H1 (cell line): ENCODE data around the gene CPNE4. TPM values are rescaled to one million over a fixed set of nuclear protein-coding genes. Genes with fewer than 3 reads are reported as not detected.

Experiments used
- GABPA ChIP-seq: IDR thresholded peaks from 2 replicates; pipeline ENCODE4 v1.6.1; 2011; ENCODE audit warnings: mild to moderate bottlenecking, low read length, moderate library complexity, borderline replicate concordance; ENCODE audit not compliant: insufficient read depth
- JUN ChIP-seq: IDR thresholded peaks from 2 replicates; pipeline ENCODE4 v1.6.1; 2011; ENCODE audit warnings: low read depth, mild to moderate bottlenecking, improper control_type of control experiment, low read length
- polyA plus RNA-seq, 7 experiments: library from polyadenylated mRNA; depleted of rRNA in 3 of 7; stranded (reverse) in 5 of 7; unstranded in 2 of 7; fragments of >200 nt in 5 of 7; fragments of 200-250 nt in 2 of 7; gene quantifications; 1 replicate in 5 of 7; 2 replicates in 1 of 7; 4 replicates in 1 of 7; pipeline versions ENCODE4 v1.2.1 to v1.2.3, GENCODE V29; 2011 to 2013; ENCODE audit warnings: missing spikeins in 2 of 7, mixed read lengths in 2 of 7
- total RNA-seq: library from RNA; stranded (reverse); fragmentation: NEBNext Ultra II Directional; extraction: Animal tissue kit (Norgen Biotek cat#: 25700); gene quantifications from 2 replicates; pipeline ENCODE4 v1.2.1, GENCODE V29; 2021

The CPNE4 gene
- total and polyA plus RNA-seq, 2 of the 8 experiments (the other 6 are each of a cell fraction or from before 2014, with no cell fraction given): 0.82 to 3.8 TPM

DNA sequence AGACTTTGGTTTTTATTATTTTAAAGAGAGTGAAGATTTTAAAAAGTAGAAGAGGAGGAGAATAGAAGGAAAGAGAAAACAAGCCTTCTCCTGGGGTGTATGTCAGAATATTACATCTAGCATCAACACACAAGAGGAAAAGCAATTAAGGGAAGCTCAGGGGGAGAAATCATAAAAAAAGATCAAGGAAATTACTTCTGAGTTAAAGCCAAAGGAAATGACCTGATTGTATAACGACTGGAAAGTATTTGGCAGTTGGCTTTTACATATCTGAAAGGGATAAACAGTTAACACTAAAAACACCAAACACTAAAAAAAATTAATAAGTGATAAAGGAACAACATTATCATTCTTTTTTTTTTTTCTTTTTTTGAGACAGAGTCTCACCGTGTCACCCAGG, 58.4 kb downstream of the CPNE4 start (continued):
- TF ChIP-seq JUN (no peak), GABPA (no peak)
